Fibroblast of villous mesenchyme (primary cell): ENCODE measurements around the gene SNRNP25. TPM values are rescaled to one million over a fixed set of nuclear protein-coding genes. Genes with fewer than 3 reads are reported as not detected.

Experiments
- DNase-seq: peaks from one replicate; pipeline ENCODE4 v3.0.0-alpha.2; 2010; ENCODE audit warnings: low read depth
- H3K4me3 ChIP-seq: 2 replicates; pipeline ENCODE4 v1.5.1; 2011; ENCODE audit warnings: low read depth, mild to moderate bottlenecking, low read length
- total RNA-seq: library from RNA; depleted of rRNA; stranded (reverse); fragments of >200 nt; gene quantifications from 2 replicates; pipeline ENCODE4 v1.2.3, GENCODE V29; 2012
- TF ChIP-seq, protein P1 (sequence below): IDR thresholded peaks from 2 replicates; pipeline ENCODE4 v1.5.1; 2012; ENCODE audit warnings: low read depth, mild to moderate bottlenecking, low read length; ENCODE audit not compliant: insufficient read depth

The SNRNP25 gene
- total RNA-seq, 1 donor: 22.5 TPM

DNA sequence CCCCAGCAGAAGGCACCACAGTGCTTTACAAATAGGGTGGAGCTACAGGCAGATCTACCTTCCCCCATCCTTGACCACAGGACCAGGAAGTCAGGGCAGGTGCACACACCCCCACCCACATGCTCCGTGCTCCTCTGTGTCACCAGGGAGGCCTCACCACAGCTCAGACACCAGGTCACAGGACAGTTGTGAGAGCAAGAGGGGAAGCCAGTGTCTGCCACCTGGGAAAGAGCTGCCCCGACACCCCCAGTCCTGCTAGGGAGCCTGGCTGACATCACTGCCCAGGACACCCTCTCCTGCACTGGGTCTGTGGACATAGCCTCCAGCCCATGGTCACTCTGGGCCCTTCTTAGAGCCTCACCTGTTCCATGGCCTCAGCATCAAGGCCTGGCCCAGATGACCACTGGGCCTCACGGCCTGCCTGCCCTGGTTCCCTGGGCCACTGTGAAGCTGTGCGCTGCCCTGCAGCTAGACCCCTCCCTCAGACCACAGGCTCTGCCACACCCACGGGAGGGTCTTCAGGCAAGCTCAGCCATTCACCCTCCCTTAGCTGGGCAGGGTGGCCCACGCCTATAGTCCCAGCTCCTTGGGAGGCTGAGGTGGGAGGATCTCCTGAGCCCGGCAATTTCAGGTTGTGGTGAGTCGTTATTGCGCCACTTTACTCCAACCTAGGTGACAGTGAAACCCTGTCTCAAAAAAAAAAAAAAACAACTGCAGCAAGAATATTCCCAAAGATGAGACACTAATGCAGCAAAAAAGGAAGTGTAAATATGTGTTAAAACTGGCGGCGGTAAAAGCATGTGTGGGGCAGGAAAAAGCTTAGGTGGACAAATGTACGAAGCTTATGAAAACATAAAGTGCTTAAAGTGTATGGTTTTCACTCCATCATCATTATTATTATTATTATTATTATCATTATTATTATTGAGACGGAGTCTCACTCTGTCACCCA lies 14.4 kb upstream of the SNRNP25 start:
- TF ChIP-seq, protein P1, sequence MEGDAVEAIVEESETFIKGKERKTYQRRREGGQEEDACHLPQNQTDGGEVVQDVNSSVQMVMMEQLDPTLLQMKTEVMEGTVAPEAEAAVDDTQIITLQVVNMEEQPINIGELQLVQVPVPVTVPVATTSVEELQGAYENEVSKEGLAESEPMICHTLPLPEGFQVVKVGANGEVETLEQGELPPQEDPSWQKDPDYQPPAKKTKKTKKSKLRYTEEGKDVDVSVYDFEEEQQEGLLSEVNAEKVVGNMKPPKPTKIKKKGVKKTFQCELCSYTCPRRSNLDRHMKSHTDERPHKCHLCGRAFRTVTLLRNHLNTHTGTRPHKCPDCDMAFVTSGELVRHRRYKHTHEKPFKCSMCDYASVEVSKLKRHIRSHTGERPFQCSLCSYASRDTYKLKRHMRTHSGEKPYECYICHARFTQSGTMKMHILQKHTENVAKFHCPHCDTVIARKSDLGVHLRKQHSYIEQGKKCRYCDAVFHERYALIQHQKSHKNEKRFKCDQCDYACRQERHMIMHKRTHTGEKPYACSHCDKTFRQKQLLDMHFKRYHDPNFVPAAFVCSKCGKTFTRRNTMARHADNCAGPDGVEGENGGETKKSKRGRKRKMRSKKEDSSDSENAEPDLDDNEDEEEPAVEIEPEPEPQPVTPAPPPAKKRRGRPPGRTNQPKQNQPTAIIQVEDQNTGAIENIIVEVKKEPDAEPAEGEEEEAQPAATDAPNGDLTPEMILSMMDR: no peak
- no peak for DNase-seq
- no peak overlapping the region for H3K4me3 ChIP-seq

DNA sequence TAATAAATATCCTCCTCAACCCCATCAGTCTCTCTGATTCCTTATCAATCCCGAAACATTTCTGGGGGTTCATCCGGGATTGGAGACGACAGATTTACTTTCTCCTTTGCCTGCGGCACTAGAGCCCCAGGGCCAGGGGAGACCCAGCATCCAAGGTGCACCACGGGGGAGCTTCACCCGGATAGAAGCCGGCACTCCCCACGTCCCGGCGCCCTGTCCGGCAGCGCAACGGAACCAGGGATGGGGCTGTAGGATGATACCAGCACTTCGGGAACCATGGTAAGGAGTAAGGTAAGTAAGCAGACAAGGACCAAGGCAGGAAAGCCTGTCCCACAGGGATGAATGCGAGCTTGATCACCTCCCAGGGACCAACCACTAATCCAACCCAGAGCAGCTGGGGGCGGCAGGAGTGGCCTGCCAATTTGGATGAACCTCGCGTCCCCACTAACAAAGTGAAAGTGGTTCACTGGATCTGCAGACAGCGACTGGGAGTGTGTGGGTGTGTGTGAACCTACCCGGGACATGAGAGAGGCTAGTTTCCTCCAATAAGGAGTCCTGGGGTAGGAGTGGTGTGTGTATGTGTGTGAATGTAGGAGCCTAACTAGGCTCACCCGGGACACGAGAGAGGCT lies 12.1 kb upstream of the SNRNP25 start:
- no peak overlapping the region for H3K4me3 ChIP-seq
- TF ChIP-seq, protein P1: no peak
- no peak for DNase-seq

DNA sequence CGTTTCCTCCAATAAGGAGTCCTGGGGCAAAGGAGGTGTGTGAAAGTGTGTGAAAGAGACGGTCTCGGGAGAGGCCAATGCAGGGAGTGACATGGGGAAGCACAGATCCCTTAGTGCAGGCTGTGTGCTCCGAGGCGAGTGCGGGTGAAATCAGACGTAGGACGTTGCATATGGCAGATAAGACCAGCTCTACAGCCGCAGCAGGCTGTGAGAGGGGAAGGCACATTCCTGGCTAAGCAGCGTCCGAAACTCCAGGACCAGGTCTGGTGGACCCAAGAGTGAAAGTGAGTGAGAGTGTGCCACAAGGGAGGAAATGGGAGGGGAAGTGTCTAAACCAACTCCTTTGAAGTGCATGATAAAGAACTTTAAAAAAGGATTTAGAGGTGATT lies 11.6 kb upstream of the SNRNP25 start:
- DNase-seq: no peak
- TF ChIP-seq, protein P1: no peak
- no peak overlapping the region for H3K4me3 ChIP-seq

DNA sequence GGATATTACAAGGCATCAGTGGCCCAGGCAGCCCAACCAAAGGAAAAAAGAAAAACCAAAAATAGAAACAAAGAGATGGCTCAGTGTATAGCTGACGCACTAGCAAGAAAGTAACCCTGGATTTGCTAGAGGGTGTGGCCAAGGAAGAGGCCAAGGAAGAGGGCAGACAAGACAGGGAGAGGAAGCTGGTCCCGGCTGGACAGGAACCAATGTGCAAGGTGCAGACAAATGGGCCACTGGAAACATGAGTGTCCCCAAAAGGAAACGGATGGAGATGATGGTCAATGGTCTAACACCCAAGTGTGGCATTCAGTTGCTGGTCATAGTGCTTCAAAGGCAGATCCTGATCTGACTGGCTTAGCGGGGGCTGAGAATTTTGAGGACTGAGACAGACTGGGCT lies 10.9 kb upstream of the SNRNP25 start:
- H3K4me3 ChIP-seq: no peak overlapping the region
- no peak for DNase-seq
- TF ChIP-seq, protein P1: no peak

DNA sequence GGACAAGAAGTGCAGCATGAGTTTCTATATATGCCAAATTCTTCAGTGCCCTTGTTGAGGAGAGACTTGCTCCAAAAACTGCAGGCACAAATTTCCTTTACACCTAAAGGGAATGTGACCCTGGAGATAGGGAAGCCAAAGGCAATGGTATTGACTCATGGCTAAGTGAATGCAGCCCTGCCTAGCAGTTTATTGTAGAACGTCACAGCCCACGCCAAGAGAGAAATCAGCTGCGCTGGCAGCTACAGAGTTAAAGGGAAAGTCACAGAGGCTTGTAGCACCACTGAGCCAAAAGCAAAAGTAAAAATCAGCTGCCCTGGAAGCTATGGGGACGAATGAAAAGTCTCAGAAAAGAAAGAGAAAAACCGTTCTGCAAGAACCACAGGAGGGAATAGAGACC lies 10.3 kb upstream of the SNRNP25 start:
- no peak overlapping the region for H3K4me3 ChIP-seq
- TF ChIP-seq, protein P1: no peak
- no peak for DNase-seq

DNA sequence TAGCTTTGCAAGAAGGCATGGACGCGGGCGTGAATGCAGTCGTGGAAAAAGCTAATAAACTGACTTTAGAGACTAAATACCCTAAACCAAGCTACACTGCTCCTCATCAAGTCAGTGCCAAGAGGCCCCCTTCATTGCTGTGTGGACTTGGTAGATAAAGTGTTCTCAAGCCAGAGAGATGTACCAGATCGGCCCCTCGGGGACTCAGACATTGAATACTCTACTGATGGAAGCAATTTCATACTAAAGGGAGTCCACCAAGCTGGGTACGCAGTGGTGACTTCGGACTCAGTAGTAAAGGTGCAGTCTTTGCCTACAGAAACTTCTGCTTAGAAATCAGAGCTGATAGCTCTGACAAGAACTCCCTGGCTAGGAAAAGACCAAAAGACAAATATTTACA lies 9.0 kb upstream of the SNRNP25 start:
- TF ChIP-seq, protein P1: no peak
- DNase-seq: no peak
- no peak overlapping the region for H3K4me3 ChIP-seq
